Brain microvascular endothelial cell (primary cell): Measurements from ENCODE around the gene MAPKAPK5.
"Not testable (repeated sequence)": the region's sequence is repeated elsewhere in the genome, so short reads cannot be mapped to it uniquely, and the experiment has no call there.

Experiments
- DNase-seq: peaks from one replicate; pipeline ENCODE4 v3.0.0-alpha.2; 2020
- H3K27ac ChIP-seq: fragments of 250-450 bp; sonication (Bioruptor Pico); 2 replicates; pipeline ENCODE4 v1.5.1; 2020; ENCODE audit warnings: mild to moderate bottlenecking, moderate library complexity
- H3K27me3 ChIP-seq: fragments of 250-450 bp; sonication (Bioruptor Pico); replicated peaks from 2 replicates; pipeline ENCODE4 v1.5.1; 2020; ENCODE audit warnings: mild to moderate bottlenecking
- H3K36me3 ChIP-seq: fragments of 250-450 bp; sonication (Bioruptor Pico); replicated peaks from 2 replicates; pipeline ENCODE4 v1.5.1; 2020; ENCODE audit warnings: mild to moderate bottlenecking
- H3K4me3 ChIP-seq: 2 replicates; pipeline ENCODE4 v1.5.1; 2011; ENCODE audit warnings: low read depth, mild to moderate bottlenecking, control low read depth, low read length, moderate library complexity
- in situ Hi-C: cut with HindIII; loops from 2 replicates; pipeline ENCODE4 v1.10.0; 2017; ENCODE audit warnings: low sequenced_read_pairs, low pct_ligation_motif_present
- TF ChIP-seq, protein P1 (sequence below): IDR thresholded peaks from 2 replicates; pipeline ENCODE4 v1.5.1; 2011; ENCODE audit warnings: low read depth, mild to moderate bottlenecking, moderate library complexity, low read length, control low read depth, inconsistent platforms; ENCODE audit errors: missing control alignments

The MAPKAPK5 gene

GRCh38 chr12:111819191-111820158 is 22.6 kb upstream of the MAPKAPK5 start:
- TF ChIP-seq, protein P1, sequence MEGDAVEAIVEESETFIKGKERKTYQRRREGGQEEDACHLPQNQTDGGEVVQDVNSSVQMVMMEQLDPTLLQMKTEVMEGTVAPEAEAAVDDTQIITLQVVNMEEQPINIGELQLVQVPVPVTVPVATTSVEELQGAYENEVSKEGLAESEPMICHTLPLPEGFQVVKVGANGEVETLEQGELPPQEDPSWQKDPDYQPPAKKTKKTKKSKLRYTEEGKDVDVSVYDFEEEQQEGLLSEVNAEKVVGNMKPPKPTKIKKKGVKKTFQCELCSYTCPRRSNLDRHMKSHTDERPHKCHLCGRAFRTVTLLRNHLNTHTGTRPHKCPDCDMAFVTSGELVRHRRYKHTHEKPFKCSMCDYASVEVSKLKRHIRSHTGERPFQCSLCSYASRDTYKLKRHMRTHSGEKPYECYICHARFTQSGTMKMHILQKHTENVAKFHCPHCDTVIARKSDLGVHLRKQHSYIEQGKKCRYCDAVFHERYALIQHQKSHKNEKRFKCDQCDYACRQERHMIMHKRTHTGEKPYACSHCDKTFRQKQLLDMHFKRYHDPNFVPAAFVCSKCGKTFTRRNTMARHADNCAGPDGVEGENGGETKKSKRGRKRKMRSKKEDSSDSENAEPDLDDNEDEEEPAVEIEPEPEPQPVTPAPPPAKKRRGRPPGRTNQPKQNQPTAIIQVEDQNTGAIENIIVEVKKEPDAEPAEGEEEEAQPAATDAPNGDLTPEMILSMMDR, result no peak
- no peak for DNase-seq
- no peak overlapping the region for H3K4me3 ChIP-seq
- no peaks in the 10 kb centered on the region for H3K36me3 ChIP-seq
- H3K27me3 ChIP-seq, result peaks cover 4% of the 10 kb centered on the region
- in situ Hi-C loops, result no loop called here
- H3K27ac ChIP-seq, result no peak overlapping the region

GRCh38 chr12:111820828-111821227 is 21.2 kb upstream of the MAPKAPK5 start:
- in situ Hi-C loops, H3K4me3 ChIP-seq, H3K27ac ChIP-seq, DNase-seq, H3K27me3 ChIP-seq, H3K36me3 ChIP-seq: not testable (repeated sequence)

DNA sequence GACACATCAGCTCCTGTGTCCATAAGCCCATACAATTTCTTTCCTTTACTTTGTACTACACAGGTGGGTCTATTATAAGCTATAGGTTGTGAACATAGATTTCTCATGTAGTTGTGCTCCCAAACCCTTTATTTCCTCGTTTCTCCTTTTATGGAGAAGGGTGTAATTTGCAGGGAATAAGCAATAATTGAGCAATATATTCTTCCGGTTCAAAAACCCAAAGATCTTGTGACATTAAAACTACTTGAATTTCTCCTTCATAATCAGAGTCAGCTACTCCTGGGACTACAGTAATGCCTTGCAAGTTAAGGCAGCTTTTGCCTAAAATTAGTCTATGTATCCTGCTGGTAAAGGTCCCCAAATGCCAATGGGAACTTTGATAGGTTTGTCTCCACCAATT is 19.1 kb upstream of the MAPKAPK5 start:
- Histone ChIP-seq H3K36me3 (no peaks in the 10 kb centered on the region), H3K27ac (no peak overlapping the region), H3K27me3 (peaks cover 4% of the 10 kb centered on the region), H3K4me3 (no peak overlapping the region)
- in situ Hi-C loops, result no loop called here
- TF ChIP-seq, protein P1, result no peak
- no peak for DNase-seq

DNA sequence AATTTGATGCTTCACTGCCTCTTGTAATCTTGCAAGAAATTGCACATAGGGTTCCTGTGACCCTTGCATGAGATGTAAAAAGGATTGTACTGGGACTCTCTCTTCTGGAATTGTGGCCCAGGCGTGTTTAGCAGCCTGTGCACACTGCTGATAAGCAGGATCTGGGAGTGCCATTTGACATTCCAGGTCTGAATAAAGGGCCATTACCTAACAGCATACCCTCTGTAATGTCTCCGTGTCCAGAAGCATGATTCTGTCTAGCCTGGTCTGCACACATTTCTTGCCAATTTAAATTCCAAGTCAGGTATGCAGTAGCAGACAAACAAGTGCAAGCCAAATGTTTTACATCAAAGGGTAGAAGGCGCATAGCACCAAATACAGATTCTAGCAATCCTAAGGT is 18.1 kb upstream of the MAPKAPK5 start:
- no peak for DNase-seq
- in situ Hi-C loops, result no loop called here
- Histone ChIP-seq H3K36me3 (no peaks in the 10 kb centered on the region), H3K27me3 (peaks cover 4% of the 10 kb centered on the region), H3K4me3 (no peak overlapping the region), H3K27ac (no peak overlapping the region)
- TF ChIP-seq, protein P1, result no peak

- TF ChIP-seq, protein P1, result peak; percentile 39
- H3K27me3 ChIP-seq, in situ Hi-C loops, DNase-seq, H3K4me3 ChIP-seq, H3K27ac ChIP-seq, H3K36me3 ChIP-seq: not testable (repeated sequence)
Observed at GRCh38 chr12:111824312-111824711, 17.7 kb upstream of the MAPKAPK5 start.

DNA sequence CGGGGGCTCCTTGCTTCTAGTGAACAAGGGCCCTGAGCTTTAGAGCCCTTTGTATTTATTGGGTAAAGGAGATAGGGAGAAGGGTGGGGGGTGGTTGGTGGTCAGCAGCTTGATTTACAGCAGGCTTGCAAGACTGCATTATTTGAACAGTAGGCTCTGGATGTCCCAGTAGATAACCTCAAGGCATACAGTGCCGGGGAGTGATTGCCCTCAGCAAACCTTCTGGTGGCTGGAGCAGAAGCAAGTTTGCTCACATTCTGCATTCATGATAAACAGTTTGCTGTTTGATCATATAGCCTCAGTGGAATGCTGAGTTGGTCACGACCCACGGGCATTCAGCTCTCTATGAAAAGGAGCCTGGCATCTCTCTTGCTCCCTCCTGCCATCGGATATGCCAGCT is 16.5 kb upstream of the MAPKAPK5 start:
- Histone ChIP-seq H3K27me3 (peaks cover 4% of the 10 kb centered on the region), H3K4me3 (no peak overlapping the region), H3K27ac (no peak overlapping the region), H3K36me3 (no peaks in the 10 kb centered on the region)
- DNase-seq, result no peak
- in situ Hi-C loops, result no loop called here
- TF ChIP-seq, protein P1, result no peak
